ENCODE results near the gene NAGPA.

DNA sequence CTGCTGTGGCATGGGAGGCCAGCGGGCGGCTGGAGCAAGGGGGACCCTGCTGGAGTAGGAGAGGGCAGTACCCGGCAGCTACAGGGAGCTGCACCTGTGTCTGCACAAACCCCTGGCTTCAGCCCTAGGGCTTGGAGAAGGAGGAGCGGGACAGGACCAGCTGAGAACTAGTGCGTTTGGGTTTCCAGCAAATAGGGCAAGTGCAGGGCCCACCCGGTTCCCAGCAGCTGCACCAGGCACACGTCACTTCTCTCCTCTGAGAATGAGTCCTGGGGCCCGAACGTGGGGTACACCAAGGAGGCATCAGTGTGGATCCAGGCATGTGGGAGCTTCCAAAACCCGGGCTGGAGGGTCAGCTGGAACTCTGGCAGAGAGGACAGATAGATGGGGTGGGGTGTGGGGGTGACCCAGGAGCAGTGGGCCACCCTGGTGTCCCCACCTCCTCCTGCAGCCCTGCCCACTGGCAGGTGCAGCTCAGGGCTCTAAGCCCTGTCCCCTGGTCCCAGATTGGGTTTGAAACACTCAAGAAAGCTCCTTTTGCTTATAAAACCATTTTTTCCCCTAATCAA is 26.4 kb upstream of the NAGPA start:
- TF ChIP-seq POLR2A (IDR thresholded peaks at IDR 0.05) (no peak), CTCF (IDR thresholded peaks at IDR 0.05) (no peak)
